OCI-LY3 (cell line): ENCODE data around the gene PRKCE.

Source experiments
- H2AFZ ChIP-seq: fragments of 200-600, 300-600 bp; shearing (Covaris generic); 2 replicates; pipeline ENCODE4 v1.6.0; 2014; ENCODE audit warnings: antibody characterized with exemption, low read depth, low read length
- H3K27ac ChIP-seq: fragments of 200-600, 300-600 bp; sonication (generic); 2 replicates; pipeline ENCODE4 v1.5.1; 2014; ENCODE audit warnings: mild to moderate bottlenecking, low read length, moderate library complexity, mixed read lengths
- H3K27me3 ChIP-seq: fragments of 200-600, 300-600 bp; sonication (generic); 2 replicates; pipeline ENCODE4 v1.6.1; 2014; ENCODE audit warnings: low read depth, low read length, mixed read lengths
- H3K36me3 ChIP-seq: fragments of 200-600, 300-600 bp; sonication (generic); replicated peaks from 2 replicates; pipeline ENCODE3; 2014; ENCODE audit warnings: low read depth, low read length, mixed read lengths
- H3K4me1 ChIP-seq: fragments of 300-600, 200-600 bp; sonication (generic); 2 replicates; pipeline ENCODE4 v1.6.1; 2014; ENCODE audit warnings: low read length, mixed read lengths
- H3K4me2 ChIP-seq: fragments of 200-600, 300-600 bp; sonication (generic); 2 replicates; pipeline ENCODE4 v1.6.1; 2014; ENCODE audit warnings: low read length, mixed read lengths
- H3K4me3 ChIP-seq: fragments of 300-600, 200-600 bp; sonication (generic); 2 replicates; pipeline ENCODE4 v1.5.1; 2014; ENCODE audit warnings: antibody characterized with exemption, mild to moderate bottlenecking, low read length, moderate library complexity
- H3K79me2 ChIP-seq: fragments of 300-600, 200-600 bp; shearing (Covaris generic); 2 replicates; pipeline ENCODE4 v1.6.1; 2014; ENCODE audit warnings: mild to moderate bottlenecking, low read length, mixed read lengths
- H3K9ac ChIP-seq: fragments of 300-600, 200-600 bp; shearing (Covaris generic); 2 replicates; pipeline ENCODE4 v1.6.0; 2014; ENCODE audit warnings: mild to moderate bottlenecking, low read length, moderate library complexity
- H3K9me3 ChIP-seq: fragments of 200-600, 300-600 bp; shearing (Covaris generic); 2 replicates; pipeline ENCODE4 v1.6.1; 2014; ENCODE audit warnings: low read length, mixed read lengths; ENCODE audit not compliant: insufficient read depth
- H4K20me1 ChIP-seq: fragments of 200-600, 300-600 bp; sonication (generic); 2 replicates; pipeline ENCODE4 v1.6.1; 2016; ENCODE audit warnings: low read length, mixed read lengths; ENCODE audit not compliant: insufficient read depth
- CTCF ChIP-seq: fragments of 200-600, 300-600 bp; sonication (generic); IDR thresholded peaks from 2 replicates; pipeline ENCODE4 v1.5.1; 2014; ENCODE audit warnings: antibody characterized with exemption, low read length, low read depth
- EZH2phosphoT487 ChIP-seq: fragments of 200-600 bp; shearing (Covaris generic); IDR thresholded peaks from 2 replicates; pipeline ENCODE4 v1.6.1; 2018; ENCODE audit warnings: antibody characterized with exemption, mixed run types, low read depth

PRKCE gene

DNA sequence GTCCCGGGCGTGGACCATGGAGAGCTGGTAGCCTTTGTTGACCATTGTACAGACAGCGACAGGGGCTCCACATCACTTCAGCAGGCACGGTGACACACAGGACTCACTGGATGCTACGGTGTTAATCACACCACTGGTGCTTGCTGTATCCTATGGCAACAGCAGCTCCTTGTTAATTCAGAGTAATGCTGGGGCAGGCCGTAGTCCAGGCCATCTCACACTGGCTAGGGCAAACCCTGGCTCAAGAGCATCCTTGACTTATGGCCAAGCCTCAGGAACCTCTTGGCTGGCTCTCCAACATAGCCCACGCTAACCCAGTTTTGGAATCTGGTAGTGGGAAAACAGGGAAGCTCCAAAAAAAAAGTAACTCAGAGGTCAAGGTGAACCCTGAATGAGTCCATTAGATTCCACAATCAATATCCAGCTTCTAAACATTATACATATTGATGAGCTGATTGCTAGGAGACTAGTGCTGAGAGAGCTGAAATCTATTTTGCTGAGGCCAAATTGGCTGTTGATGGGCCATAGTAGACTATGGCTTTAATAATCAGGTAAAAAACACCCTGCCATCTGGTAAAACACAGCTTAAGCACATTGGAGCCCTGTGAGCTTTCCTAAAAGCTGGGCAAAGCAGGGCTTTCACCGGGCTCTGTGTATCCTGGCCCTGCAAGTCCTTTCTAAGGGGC lies 253.6 kb downstream of the PRKCE start:
- no peaks in the 10 kb centered on the region for H3K9me3 ChIP-seq
- H3K4me2 ChIP-seq = no peak overlapping the region
- no peak overlapping the region for H3K27ac ChIP-seq
- H3K9ac ChIP-seq = no peak overlapping the region
- no peak overlapping the region for H3K4me3 ChIP-seq
- peaks cover 14% of the 10 kb centered on the region for H3K4me1 ChIP-seq
- no peaks in the 10 kb centered on the region for H3K36me3 ChIP-seq
- no peaks in the 10 kb centered on the region for H3K27me3 ChIP-seq
- TF ChIP-seq EZH2phosphoT487 (no peak), CTCF (no peak)
- H3K79me2 ChIP-seq = no peaks in the 10 kb centered on the region
- H2AFZ ChIP-seq = no peak overlapping the region
- H4K20me1 ChIP-seq = no peaks in the 10 kb centered on the region

DNA sequence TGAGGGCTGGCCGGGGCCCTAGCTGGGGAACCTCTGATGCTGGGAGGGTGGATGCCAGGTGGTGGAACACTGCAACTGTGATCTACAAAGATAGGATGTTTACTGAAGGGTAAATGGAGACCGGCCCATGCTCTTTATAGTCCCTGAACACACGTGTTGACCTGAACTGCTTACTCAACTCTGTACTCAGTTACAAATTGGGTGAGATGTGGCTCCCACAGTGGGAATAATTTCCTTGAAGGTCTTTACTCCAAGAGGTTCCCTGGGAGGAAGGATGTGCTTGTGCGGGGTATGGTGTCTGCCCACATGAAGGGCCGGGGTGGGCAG lies 254.1 kb downstream of the PRKCE start:
- no peaks in the 10 kb centered on the region for H3K36me3 ChIP-seq
- no peak overlapping the region for H3K4me2 ChIP-seq
- H4K20me1 ChIP-seq = no peaks in the 10 kb centered on the region
- H2AFZ ChIP-seq = no peak overlapping the region
- no peak overlapping the region for H3K4me3 ChIP-seq
- TF ChIP-seq EZH2phosphoT487 = no peak
- no peak for TF ChIP-seq CTCF
- H3K79me2 ChIP-seq = no peaks in the 10 kb centered on the region
- H3K9me3 ChIP-seq = no peaks in the 10 kb centered on the region
- no peaks in the 10 kb centered on the region for H3K27me3 ChIP-seq
- no peak overlapping the region for H3K9ac ChIP-seq
- peaks cover 19% of the 10 kb centered on the region for H3K4me1 ChIP-seq
- H3K27ac ChIP-seq = no peak overlapping the region

DNA sequence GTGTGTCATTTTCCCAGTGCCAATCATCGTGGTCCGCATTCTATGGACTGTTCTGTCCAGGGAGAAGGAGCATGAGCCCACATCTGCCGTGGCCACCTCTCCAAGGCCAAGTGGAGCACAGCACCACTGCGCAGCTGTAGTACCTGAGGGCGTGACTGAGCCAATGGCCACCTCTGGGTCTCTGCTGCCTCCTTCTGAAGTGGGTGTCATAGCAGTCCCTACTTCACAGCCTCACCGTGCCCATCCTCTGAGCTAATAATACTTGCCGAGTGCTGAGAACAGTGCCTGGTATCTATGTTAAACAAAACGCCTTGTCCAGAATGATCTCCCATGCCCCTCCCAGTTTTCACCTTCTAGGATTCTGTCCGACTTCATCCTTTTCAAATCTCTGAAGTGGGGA lies 256.1 kb downstream of the PRKCE start:
- H3K4me2 ChIP-seq = no peak overlapping the region
- peaks cover 26% of the 10 kb centered on the region for H3K4me1 ChIP-seq
- H3K79me2 ChIP-seq = no peaks in the 10 kb centered on the region
- no peaks in the 10 kb centered on the region for H3K27me3 ChIP-seq
- no peak overlapping the region for H3K27ac ChIP-seq
- no peak for TF ChIP-seq EZH2phosphoT487
- no peak for TF ChIP-seq CTCF
- H3K9me3 ChIP-seq = no peaks in the 10 kb centered on the region
- H3K4me3 ChIP-seq = no peak overlapping the region
- no peaks in the 10 kb centered on the region for H4K20me1 ChIP-seq
- no peak overlapping the region for H2AFZ ChIP-seq
- no peak overlapping the region for H3K9ac ChIP-seq
- H3K36me3 ChIP-seq = no peaks in the 10 kb centered on the region

GRCh38 chr2:45908316-45909170 lies 257.1 kb downstream of the PRKCE start:
- H3K27ac ChIP-seq = no peak overlapping the region
- H2AFZ ChIP-seq = no peak overlapping the region
- no peak overlapping the region for H3K4me3 ChIP-seq
- no peaks in the 10 kb centered on the region for H3K27me3 ChIP-seq
- no peaks in the 10 kb centered on the region for H3K9me3 ChIP-seq
- no peak for TF ChIP-seq EZH2phosphoT487
- no peak for TF ChIP-seq CTCF
- H3K4me1 ChIP-seq = peaks cover 26% of the 10 kb centered on the region
- H3K79me2 ChIP-seq = no peaks in the 10 kb centered on the region
- no peak overlapping the region for H3K4me2 ChIP-seq
- H3K36me3 ChIP-seq = no peaks in the 10 kb centered on the region
- no peak overlapping the region for H3K9ac ChIP-seq
- H4K20me1 ChIP-seq = no peaks in the 10 kb centered on the region
